GM18861 (cell line): ENCODE results near the gene ZC3H14.

Source experiments
- ATAC-seq: cut with Tn5 transposase; IDR thresholded peaks from one replicate; pipeline ENCODE4 v1.9.1; 2021; ENCODE audit not compliant: unreplicated experiment

The ZC3H14 gene

GRCh38 chr14:88669346-88669745, 106.5 kb downstream of the ZC3H14 start:
- no peak for ATAC-seq
